ENCODE measurements around the gene GSC2.

- no peak for TF ChIP-seq CTCF (IDR thresholded peaks at IDR 0.05)
- TF ChIP-seq POLR2A (IDR thresholded peaks at IDR 0.05), result no peak
These were observed 52.6 kb downstream of the GSC2 start for GRCh38 chr22:19097518-19097917.

All from ovary (tissue), 3 donors.